ENCODE results near the gene AK3.

The AK3 gene

DNA sequence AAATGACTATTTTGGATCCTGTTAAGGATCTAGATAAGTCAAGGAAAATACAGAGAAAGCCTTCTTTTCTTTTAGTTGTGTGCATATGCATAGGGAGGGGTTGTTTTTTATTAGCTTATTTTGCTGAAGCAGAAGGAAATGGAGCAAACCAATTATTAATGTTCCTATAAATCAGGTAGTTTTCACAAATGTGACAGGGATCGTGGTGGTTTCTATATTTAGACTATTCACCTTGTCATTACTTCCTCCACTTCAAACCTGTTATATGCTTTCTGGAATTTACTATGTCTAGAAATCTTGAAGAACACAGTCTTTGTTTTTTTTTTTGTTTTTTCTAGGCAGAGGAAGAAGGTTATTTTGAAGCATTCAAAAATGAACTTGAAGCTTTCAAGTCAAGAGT lies 39.5 kb downstream of the AK3 start:
- no peak for DNase-seq

DNA sequence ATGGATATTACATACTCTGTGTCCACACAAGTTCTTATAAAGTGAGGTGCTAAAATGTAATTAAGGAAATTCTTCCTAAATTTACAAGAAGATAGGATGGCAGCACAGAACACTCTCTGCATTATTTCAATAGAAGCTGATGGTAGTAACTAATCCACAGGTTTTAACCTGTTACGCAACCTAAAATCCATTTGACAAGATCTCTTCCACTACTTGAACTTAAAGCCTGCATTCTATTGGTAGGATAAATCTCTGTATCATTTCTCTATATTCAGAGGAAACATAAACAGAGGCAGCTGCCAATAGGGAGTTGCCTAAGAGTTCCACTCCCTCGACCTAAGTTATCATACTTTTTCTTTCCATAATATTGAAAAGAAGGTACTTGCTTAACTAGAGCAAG lies 40.1 kb downstream of the AK3 start:
- DNase-seq = no peak

DNA sequence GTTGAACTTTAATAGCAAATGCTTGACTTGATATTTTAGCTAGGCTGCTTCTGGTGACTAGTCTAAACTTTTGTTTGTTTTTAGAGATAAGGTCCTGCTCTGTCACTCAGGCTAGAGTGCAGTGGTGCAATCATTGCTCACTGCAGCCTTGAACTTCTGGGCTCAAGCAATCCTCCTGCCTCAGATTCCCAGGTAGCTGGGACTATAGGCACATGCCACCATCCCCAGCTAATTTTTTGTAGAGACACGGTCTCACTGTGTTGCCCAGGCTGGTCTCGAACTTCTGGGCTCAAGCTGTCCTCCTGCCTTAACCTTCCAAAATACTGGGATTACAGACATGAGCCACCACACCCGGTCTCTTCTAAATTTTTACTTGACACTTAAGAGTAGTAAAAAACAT lies 40.9 kb downstream of the AK3 start:
- DNase-seq = no peak

DNA sequence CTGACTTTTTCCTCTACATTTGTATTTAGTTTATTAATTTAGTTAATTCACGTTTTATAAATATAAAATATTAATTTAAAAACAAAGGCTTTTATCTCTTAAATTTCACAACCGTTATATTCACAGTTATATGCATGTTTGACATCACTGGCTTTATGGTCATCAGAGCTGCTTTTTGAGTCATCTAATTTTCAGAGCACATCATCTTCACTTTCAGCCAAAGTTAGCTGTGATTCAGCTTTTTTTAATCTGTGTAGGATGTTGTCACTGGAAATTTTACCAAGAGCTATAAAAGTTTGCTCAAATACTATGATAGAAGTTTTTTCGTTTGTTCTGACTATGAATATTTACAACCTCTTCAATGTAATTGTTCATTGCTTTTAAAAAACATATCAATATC lies 49.2 kb downstream of the AK3 start:
- DNase-seq = no peak

DNA sequence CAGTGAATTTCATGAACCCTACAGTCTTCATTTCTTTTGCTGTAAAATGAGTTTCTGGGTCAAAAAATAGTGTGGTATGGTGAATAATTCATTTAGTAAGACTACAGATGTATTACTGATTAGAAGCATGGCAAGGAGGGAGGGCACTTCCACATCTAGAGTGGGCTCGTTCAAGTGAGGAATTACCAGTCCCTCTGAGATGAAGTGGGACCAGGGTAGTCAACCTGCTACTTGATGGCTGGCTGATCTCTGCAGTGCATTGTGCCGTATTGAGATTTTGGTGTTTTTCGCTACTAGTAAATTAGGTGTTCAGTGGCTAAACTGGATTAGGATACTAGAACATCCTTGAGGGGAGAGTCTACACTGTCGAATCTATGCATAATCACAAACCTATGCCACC lies 50.9 kb downstream of the AK3 start:
- no peak for DNase-seq

DNA sequence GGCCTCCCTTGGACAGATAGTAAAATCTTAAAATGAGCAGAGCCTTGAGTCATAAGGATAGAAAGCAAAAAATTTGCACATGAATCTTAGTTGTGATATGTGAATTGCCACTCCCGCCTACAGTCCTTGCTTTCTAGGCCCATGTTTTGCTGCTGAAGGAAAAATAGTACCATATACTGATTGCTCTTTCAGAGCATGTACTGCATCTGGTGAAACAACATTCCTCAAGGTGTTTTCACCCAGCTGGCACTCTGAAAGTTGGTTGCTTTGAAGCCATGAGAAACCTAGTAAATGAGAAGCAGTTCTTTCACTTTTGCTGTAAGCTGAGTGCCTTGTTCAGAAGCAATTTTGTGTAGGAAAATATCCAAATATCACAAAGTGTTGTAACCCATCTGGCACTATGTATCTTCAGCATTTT lies 51.3 kb downstream of the AK3 start:
- DNase-seq = no peak

DNA sequence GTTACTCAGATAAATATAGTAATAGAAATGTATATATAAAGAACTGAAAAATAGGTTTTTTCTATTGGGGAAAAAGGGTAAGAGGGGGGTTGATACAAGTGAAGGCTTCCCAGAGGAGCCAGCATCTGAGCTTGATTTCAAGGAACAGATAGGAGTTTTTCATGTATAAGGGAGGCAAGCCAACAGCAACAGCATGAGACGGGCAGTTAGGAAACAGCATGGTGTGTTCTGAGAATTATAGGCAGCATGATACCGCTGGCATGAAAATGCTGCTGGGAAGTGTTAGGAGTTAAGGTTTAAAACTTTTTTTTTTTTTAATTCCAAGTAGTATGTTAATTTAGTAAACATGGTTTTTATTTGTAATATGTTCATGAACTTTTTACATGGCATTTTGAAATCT lies 52.0 kb downstream of the AK3 start:
- no peak for DNase-seq

DNA sequence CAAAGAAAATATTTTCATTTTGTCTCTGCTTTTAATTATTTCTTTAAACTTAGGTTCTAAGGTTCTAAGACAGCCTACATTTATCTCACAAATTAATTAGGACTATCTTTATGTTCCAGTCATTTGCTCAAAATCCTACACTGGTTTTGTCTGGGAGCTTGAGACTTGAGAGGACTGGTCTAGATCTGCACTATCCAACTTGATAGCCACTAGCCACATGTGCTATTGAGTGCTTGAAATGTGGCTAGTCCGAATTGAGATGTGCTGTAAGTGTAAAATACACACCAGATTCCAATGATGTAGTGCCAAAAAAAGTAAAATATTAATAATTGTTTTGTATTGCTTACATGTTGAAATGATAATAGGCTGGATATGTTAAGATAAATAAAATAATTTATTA lies 54.4 kb downstream of the AK3 start:
- no peak for DNase-seq

DNA sequence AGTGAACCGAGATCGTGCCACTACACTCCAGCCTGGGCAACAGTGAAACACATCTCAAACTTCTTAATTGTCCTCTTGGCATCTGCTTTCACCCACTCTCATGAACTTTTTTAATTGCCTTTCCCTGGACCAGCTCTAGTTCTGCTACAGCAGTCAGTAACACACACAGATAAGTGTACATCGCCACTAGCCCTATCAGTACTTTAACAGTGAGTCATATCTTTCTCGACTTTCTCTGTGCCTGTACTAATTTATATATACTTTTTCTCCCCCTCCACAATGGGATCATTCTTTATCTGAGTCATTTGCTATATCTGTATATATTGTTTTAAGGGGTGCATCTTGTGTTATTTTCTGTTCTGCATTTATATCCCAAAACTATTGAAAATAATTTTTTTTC lies 54.9 kb downstream of the AK3 start:
- DNase-seq = no peak

DNA sequence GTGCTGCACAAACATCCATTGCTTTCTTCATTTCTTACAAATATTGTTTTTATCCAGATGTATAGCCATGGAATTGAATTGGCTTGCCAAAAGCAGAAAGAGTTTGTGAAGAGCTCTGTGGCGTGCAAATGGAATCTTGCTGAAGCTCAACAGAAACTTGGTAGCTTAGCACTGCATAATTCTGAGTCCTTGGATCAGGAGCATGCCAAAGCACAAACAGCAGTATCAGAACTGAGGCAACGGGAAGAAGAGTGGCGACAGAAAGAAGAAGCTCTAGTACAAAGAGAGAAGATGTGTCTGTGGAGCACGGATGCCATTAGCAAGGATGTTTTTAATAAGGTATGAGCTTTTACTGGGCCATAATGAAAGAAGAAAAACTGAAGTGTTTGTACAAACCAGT lies 56.2 kb downstream of the AK3 start:
- no peak for DNase-seq

DNA sequence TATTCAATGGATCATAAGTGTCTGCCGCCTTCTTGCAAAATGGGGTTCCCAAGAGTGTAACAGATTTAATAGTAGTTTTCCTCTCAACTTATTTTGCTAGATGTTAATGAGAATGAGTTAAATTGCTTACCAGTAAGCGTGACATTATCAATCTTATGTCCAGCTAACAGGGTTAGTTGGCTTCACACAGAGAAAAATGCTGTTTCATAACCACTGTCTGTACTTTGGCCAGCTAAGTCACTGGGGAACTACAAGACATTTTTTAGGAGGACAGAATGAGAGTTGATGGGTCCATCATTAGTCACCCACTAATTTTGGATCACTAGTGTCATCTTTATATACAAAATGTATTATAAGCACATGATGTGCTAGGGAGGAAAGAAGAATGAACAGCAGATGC lies 60.3 kb downstream of the AK3 start:
- DNase-seq = no peak

DNA sequence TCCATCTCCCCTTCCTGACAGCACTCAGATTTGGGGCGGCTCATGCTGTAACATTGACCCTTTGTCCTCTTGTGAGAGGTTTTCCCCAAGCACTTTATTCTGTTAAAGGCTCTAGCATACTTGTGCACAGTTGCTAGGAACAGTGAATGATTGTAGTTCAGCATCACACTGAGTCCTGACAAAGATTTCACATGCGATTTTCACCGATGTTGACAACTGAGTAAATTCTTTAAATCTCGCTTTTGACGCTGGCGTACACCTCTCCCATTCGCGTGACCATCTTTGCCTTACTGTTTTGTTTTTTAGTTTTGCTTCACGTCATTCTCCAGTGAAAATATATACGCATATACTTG lies 60.9 kb downstream of the AK3 start:
- peak; percentile 52 for DNase-seq

DNA sequence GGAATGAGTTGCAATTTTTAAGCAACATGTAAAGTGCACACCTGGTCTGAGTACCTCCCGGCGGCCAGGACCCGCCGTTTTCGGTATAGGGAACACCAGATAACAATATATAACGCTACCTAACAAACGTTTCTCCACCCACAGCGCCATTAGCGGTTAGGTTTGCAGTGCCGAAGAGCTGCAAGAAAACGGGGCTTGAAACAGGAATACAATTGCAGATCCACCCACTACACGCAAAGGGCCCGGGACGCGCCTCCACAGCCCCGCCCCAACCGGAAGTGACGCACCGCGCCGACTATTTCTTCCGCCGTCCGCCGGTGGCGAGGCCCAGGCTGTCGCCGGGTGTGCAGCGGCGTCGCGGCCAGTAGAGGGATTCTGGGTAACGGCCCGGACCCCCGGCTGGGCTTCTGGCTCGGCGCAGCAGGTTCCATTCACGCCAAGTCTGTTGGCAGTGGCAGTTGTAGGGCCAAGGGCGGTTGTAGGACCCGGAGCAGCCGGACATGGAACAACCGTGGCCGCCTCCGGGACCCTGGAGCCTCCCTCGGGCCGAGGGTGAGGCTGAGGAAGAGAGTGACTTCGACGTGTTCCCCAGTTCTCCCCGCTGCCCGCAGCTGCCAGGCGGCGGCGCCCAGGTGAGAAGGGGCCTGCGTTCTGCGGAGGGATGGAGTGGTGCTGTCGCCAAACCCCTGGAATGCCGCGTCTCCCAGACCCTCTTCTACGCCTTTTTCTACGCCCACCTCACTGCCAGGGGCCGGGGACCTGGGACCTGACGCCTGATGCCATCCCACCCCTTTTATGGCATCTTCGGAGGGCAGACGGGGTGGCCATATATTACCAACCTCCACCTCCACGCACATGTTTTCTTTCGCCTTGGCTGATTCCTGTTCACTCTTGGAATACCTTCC lies 61.5 kb downstream of the AK3 start, which contains the start of gene CDC37L1:
Gene CDC37L1, plus strand, starts transcription at position 302 of the 905 bp plus-strand sequence. Its CDS starts 199 bp downstream, at position 501.
- DNase-seq = peak; percentile 96

DNA sequence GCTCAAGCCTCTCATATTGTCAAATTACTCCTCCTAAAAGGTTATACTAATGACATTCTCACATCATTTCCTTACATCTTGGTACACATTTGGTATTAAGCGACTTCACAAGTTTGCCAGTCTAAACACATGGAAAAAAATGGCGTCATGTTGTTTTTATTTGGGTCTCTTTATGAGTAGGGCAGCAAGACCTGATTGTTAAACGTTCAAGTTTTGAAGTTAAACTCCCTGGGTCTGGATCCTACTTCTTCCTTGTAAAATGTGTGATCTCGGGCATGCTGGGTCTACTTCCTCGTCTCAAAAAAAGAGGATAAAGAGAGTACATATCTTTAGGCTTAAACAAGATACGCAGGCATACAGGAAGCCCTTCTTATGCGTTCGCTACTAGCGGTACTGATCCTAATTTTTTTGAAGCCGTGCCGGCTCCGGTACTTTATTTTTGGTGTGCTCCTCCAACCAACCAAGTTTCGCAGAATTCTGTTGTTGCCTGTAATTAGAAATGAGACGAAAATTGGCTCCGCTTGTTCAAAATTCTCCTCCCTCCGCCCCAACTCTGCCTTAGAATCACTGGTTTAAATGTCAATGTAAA lies 62.2 kb downstream of the AK3 start:
- DNase-seq = peak; percentile 72

DNA sequence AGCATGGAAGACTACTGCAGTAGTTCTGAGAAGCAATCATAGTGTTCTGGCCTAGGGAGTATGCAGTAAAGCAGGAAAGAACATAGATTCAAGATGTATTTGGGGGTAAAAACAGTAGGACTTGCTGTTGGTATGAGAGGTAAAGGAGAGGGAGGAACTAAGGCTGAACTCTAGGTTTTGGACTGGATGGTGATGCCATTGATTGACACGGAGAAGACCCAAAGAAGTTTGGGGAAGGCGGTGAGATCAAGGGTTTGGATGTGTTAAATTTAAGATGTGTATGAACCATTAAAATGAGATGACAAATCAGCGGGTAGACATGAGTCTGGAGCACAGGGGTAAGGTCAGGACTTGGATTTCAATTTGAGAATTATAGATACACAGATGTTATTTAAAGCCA lies 63.6 kb downstream of the AK3 start:
- no peak for DNase-seq

DNA sequence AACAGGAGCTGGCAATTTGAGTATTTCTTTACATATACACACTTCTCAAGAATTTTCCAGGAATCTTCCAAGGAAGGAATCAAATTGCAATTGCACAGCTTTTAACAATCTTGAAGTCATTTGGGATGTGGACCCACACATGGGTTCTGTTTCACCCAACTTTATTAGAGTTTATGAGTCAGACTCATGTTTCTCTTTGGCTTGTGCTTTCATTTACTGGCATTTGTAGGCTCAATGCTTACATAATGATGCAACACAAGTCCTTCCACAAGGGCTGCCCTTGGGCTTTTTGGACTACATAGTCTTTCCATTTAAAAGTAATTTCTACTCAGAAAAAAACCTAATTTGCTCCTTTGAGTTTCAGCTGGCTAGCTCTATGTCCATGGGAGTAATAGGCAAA lies 66.2 kb downstream of the AK3 start:
- no peak for DNase-seq

DNA sequence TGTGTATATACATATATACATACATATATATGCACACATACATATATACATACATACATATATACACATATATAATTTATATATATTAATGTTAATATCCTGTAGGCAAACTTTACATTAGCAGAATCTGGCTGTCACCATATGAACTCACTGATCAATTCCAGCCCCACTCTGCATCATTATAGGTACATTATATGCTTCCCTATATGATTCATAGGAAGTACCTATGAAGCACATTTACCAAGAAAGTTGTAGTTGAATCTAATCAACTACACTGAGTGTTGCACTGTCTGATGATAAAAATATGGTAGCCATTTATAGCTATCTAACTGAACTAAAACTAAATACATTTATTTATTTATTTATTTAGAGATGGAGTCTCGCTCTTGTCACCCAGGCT lies 69.3 kb downstream of the AK3 start:
- no peak for DNase-seq

DNA sequence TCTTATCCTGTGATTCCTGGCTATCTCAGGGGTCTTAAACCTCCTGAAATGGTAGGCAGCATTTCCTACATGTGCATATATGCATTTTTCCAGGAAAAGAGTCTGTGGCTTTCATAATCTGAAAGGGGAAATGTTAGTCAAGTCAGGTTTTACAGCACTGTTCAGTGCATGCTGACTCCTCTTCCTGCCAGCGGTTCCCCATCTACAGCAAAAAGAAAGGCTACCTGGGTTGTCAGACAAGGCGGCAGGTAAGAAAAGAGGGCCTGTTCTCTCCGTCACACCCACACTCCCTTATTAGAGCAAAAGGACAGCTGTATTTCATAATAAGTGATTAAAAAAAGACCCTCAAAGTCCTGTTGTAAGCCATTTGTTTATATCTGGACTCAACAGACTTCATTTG lies 70.4 kb downstream of the AK3 start:
- no peak for DNase-seq

DNA sequence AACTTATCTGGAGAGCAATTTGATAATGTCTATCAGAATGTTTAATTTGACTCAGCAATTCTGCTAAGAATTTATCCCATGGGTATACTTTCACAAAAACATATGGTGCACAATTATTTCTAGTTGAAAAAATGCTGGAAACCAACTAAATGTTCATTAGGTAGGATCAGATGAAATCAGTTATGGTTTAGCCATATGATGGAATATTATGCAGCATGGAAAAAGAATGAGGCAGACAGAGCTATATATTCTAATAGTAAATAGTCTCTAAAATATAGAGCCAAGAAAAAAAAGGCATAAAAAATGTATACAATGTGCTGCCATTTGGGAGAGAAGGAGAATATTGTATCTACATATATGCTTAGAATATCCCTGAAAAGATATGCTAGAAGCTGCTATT lies 71.1 kb downstream of the AK3 start:
- DNase-seq = no peak

DNA sequence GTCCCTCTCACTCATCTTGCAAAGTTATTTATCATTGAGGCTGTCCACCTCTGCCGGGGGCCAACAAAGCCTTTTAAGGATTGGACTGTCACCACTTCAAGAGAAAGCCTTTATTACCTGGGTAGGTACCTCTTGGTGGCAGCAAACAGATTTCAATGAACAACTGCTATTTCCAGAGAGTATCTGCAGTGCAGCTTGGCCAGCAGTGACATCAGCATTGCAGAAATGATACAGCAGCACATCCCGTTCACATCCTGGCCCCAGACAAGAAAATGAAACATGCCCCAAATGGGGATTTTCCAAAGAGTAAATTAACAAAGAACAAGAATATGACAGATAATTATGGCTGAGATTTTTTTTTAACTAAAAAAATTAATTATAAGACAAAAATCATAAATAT lies 72.4 kb downstream of the AK3 start:
- no peak for DNase-seq

DNA sequence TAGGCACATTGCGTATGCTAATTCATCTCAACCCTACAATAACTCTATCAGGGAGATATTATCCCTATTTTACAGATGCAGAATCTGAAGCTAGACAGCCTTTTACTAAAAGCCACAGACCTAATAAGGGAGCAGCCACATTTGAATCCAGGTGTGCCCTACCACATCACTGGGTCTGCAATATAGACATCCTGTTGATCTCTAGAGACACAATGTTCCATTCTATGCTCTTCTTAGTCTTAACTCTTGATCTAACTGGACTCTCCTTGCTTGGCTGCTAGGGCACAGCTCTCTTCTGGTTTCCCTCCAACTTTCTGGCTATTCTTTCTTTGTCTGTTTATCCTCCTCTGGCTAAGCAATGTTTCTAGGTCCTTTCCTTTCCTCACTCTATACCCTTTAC lies 73.3 kb downstream of the AK3 start:
- DNase-seq = no peak

DNA sequence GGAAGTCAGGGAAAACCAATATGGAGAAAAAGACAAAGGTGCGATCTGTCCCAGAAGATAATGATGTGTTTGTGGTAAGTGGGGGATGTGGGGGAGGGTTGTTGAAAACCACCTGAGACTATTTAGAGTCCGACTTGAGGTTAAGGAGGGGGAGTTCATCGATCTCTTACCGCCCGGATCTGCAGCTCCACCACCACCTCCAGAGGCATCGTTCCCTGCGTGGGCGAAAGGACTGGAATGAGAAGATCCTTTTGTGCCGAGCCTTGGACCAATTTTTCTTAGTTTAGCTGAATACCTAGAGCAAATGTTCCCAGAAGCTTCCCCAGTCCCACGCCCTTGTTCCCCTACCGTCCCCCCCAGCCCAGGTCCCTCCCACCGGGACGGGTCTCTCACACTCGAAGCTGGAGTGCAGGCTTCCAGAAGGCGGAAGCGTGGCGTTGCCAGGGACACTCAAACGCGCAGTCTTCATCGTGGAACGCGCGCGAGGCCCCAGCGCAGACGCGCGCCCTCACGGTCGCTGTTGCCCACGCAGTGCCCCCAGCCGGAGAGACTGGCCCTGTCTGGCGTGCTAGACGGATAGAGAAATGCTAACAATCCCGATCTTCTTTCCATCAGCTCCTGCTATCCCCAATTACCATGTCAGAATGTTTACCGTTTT lies 74.8 kb downstream of the AK3 start, which contains the start of gene SPATA6L:
Gene SPATA6L, minus strand, starts transcription at position 439 of the 658 bp plus-strand sequence. Its CDS starts 230 bp downstream, at position 209.
- DNase-seq = peak; percentile 78

DNA sequence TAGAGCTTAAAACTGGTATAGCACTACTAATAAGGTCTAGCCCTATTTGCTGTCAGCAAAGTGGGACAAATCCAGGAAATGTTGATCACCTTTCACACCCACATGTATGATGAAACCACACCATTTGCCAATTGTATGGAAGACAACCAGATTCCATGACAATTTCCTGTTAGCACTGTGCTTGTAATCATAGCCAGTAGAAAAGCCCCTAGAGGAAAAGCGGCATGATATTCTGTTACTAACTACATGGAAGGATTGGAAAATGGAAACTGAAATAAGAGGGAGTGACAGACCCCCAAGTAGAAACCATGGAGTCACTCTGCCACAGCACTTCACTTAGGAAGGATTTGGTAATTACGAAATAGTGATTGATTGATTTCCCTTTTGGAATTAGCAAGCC lies 75.6 kb downstream of the AK3 start:
- peak; percentile 13 for DNase-seq

DNA sequence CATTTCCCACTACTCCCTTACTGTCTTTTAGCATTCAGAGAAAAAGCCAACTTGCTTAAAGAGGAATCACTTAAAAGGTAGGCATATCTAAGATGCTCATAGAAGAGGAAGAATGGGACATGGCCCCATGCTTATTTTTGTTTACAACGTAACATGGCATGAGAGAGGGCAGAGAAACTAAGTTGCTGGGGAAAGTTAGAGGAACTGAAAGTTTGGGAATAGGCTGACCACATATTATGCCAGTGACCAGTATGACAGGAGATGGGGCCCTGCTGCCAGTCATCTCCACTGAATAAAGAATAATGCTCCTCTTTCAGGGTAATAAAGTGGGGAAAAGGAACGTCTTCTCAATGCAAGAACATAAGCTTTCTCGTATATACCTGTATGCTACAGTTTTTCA lies 77.0 kb downstream of the AK3 start:
- no peak for DNase-seq

Measured in NCI-H1092 treated with DMSO at 0.1 percent for 48 hours (cell line).